NCI-H510A treated with DMSO at 0.1 percent for 48 hours (cell line): ENCODE data around the gene TKTL1.
A peak's percentile ranks its signal among the peaks of the same experiment; 100 is the strongest.

Experiments
- DNase-seq: peaks from one replicate; lab custom pipeline; 2025; lab: John Stamatoyannopoulos, UW

Gene TKTL1

DNA sequence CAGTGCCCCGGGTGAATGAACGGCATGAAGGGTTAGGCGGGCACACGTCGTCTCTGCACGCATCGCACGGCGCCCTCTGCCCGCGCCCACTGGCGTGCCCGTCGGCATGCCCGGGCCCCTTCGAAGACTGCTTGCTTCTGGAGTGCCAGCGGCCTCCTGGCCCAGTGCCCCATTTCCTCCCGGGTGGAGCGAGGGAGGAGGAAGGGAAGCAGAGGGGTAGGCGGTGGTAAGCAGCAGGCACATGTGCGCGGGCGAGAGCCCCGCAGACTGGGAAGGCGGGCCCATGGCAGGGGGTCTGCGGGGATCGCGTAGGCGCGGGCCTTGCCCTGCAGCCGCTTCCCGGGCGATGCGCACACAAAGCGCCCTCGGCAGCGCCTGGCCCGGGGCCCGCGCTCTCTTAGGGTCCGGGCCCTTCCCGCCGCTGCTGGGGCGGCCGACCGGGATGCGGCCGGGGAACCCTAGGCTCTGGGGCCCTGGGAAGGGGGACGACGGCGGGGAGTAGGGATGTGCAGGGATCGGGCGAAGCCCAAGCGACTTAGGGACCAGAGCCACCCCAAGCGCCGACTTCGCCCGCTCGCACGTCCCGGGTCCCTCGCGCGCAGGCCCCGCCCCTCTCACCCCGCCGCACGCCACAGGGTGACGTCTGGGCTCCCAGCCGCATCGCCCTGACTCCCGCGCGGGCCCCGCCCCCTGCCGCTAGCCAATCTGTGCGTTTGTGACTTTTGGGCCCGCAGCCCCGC is 82.6 kb downstream of the TKTL1 start:
- no peak for DNase-seq

DNA sequence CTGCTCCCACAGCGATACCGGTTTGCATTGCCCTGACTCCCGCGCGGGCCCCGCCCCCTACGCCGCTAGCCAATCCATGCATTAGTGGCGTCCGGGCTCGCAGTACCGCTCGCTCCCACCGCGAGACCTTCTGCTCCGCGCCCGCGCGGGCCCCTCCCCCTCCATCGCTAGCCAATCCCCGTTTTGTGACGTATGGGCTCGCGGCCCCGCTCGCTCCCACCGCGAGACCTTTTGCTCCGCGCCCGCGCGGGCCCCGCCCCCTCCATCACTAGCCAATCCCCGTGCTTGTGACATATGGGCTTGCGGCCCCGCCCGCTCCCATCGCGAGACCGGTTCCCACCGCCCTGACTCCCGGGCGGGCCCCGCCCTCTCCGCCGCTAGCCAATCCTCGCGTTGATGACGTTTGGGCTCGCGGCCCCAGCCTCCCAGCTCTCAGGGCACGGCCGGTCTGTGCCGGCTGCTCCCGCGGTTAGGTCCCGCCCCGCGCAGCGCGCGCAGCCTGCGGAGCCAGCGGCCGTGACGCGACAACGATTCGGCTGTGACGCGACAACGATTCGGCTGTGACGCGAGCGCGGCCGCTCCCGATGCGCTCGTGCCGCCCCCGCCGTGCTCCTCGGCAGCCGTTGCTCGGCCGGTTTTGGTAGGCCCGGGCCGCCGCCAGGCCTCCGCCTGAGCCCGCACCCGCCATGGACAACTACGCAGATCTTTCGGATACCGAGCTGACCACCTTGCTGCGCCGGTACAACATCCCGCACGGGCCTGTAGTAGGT is 83.4 kb downstream of the TKTL1 start, which contains the start of gene EMD:
EMD (plus strand) TSS at position 497 of the 770 bp plus-strand sequence; CDS start at position 687, 190 bp downstream.
- peak; percentile 99 for DNase-seq

DNA sequence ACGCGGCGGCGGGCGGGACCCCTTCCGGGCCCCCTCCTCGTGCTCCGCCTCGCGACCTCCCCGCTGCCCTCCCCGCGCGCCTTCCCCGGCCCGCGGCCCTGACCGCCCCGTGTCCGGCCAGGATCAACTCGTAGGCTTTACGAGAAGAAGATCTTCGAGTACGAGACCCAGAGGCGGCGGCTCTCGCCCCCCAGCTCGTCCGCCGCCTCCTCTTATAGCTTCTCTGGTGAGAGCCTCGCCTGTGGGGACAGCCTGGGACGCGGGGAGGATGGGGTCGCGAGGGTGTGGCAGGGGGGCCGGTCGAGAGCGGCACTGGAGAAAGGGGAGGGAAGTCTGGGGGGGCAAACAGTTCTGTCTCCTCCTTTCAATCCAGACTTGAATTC is 84.0 kb downstream of the TKTL1 start:
- DNase-seq, result no peak
